Smooth muscle cell of the coronary artery (primary cell): Measurements from ENCODE around the gene KRAS. TPM values are rescaled to one million over a fixed set of nuclear protein-coding genes. Genes with fewer than 3 reads are reported as not detected.

ENCODE experiments used
- total RNA-seq: library from RNA; depleted of rRNA; stranded (reverse); fragments of >200 nt; gene quantifications from 2 replicates; pipeline ENCODE4 v1.2.3, GENCODE V29; 2014; ENCODE audit warnings: low replicate concordance

KRAS gene
- total RNA-seq: 4.9 and 10.1 TPM in 2 replicates

DNA sequence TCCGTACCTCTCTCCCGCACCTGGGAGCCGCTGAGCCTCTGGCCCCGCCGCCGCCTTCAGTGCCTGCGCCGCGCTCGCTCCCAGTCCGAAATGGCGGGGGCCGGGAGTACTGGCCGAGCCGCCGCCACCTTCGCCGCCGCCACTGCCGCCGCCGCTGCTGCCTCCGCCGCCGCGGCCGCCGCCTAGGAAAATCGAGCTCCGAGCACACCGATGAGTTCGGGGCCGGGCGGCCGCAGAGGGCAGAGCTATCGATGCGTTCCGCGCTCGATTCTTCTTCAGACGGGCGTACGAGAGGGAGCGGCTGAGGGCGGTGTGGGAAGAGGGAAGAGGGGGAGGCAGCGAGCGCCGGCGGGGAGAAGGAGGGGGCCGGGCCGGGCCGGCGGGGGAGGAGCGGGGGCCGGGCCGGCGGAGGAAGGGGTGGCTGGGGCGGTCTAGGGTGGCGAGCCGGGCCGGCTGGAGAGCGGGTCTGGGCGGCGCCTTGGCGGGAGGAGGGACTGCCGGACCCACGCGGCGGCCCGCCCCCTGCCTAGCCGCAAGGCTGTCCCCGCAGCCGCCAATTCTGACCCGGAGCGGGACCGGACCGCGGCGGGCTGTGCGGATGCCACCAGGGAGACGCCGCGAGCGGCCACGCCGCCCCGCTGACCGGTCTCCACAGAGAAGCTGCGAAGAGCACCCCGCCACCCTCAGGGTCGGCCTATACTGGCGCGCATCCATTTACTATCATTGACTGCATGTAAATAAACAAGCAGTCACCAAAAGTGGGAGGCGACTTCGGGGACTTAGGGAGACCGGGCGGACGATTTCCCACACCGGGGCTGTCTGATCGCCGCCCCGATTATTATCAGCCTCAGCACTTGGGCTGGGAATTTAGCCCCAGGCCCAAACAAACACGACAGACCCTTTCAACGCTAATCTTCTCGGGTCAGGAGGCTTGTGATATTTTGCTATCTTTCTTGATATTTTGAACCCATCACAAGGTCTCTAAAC is at the start of gene KRAS:
Gene KRAS (minus strand): TSS at position 186 of the 987 bp plus-strand sequence.

DNA sequence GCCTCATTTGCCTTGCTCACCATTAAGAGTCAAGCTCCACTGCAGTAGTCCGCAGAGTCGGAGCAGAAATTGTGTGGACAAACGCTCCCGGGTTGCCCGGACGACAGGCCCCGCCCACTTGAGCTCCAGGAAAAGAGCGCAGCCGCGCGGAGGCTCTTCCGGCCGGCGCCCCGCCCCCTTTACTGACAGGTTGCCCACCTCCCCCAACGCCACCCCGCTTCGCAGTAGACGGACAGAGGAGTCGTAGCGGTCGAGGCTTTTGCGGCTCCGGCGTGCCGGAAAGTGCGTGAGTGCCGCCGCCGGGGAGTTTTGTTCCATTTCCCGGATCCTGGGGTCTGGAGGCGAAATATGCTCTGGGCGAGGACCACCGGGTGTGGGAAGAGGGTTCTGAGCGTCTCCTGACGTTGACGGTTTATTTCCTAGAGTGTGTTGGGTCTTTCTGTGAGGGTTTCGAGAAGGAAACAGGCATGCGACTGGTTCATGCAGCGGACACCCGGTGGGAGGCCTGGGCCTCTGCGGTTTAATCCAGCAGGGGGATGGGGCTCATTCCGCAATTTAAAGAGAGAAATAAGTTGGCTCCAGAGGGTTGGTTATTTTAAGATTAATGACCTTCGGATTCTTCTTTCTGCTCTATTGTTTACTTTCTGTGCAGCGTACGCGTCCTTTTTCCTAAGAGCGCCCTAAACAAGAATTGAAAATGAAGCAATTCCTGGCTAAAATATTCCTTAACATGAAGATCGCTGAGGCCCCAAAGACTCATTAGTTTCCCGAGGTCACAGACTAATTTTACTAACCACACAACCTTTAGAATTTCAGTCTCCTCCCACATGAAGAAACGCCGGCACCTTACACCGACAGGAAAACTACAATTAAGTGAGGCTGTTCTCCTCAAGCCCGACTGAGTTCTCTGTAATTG is 55.4 kb downstream of the KRAS start, which contains the start of the genes DNAI7 and ETFRF1:
Gene DNAI7 (minus strand): TSS at position 105 of the 916 bp plus-strand sequence. CDS start 82 bp downstream, at position 23.
Gene ETFRF1 (plus strand): TSS at position 182 of the 916 bp plus-strand sequence. CDS start 8,720 bp downstream, outside the sequence.

Other genes with a start within 250 kb of the KRAS start
- 0.08 and 0.12 TPM in 2 replicates for gene DNAI7, start 55.8 kb downstream of the KRAS start, total RNA-seq
- gene ETFRF1, start 55.7 kb downstream of the KRAS start, total RNA-seq: 6.2 and 12.5 TPM in 2 replicates